Measurements from ENCODE around the gene RCN2. TPM values are rescaled to one million over a fixed set of nuclear protein-coding genes. Genes with fewer than 3 reads are reported as not detected.

RCN2 gene
- total RNA-seq, 1 experiment from 2014 or later = 82.7 TPM

- Histone ChIP-seq H3K79me2 (ENCODE audit: low read length) (peaks cover 19% of the 10 kb centered on the region; the same call in 1 of the 2 replicates), H3K4me2 (ENCODE audit: low read length) (no peak overlapping the region), H2AFZ (ENCODE audit: low read length) (no peak overlapping the region), H3K36me3 (ENCODE audit: low read depth, low read length) (no peaks in the 10 kb centered on the region), H3K27ac (ENCODE audit: low read length) (no peak overlapping the region), H3K27me3 (ENCODE audit: low read length) (no peaks in the 10 kb centered on the region), H3K9me3 (ENCODE audit: low read length) (no peaks in the 10 kb centered on the region), H3K9me2 (replicated peaks; ENCODE audit: low read length) (no peaks in the 10 kb centered on the region), H3K4me3 (ENCODE audit: low read length) (no peak overlapping the region), H4K20me1 (ENCODE audit: low read length) (no peaks in the 10 kb centered on the region), H3K4me1 (ENCODE audit: insufficient read depth, low read length) (peaks cover 24% of the 10 kb centered on the region), H3F3A (ENCODE audit: low read length, unreplicated experiment) (no peaks in the 10 kb centered on the region), H3K9ac (ENCODE audit: low read length) (no peak overlapping the region)
- CTCF ChIA-PET = no interaction called here
- no peak for ATAC-seq
- no peak for DNase-seq
- BruUV-seq (replicated peaks) = no TSS peak
- TF ChIP-seq EZH2 (IDR thresholded peaks at IDR 0.05; ENCODE audit: low read length, unreplicated experiment) = no peak
- no peak for TF ChIP-seq EZH2phosphoT487 (IDR thresholded peaks at IDR 0.05; ENCODE audit: borderline replicate concordance, low read length)
- no peak for TF ChIP-seq CTCF (conservative IDR thresholded peaks at IDR 0.05; ENCODE audit: low read depth, low read length)
- POLR2A ChIA-PET (ENCODE audit: unreplicated experiment) = no interaction called here
- intact Hi-C loops (cut with micrococcal nuclease) = no loop called here
These were observed 29.6 kb upstream of the RCN2 start for GRCh38 chr15:76901965-76902364.

GRCh38 chr15:76903251-76903681 is 28.3 kb upstream of the RCN2 start:
- intact Hi-C loops (cut with micrococcal nuclease) = no loop called here
- Histone ChIP-seq H3K9ac (ENCODE audit: low read length) (no peak overlapping the region), H3K27me3 (ENCODE audit: low read length) (no peaks in the 10 kb centered on the region), H3K27ac (ENCODE audit: low read length) (no peak overlapping the region), H3F3A (ENCODE audit: low read length, unreplicated experiment) (no peaks in the 10 kb centered on the region), H3K36me3 (ENCODE audit: low read depth, low read length) (no peaks in the 10 kb centered on the region), H3K4me1 (ENCODE audit: insufficient read depth, low read length) (peaks cover 18% of the 10 kb centered on the region), H3K4me2 (ENCODE audit: low read length) (peak overlapping the region; percentile 97; the same call in 1 of the 2 replicates), H3K9me3 (ENCODE audit: low read length) (no peaks in the 10 kb centered on the region), H2AFZ (ENCODE audit: low read length) (no peak overlapping the region), H3K4me3 (ENCODE audit: low read length) (no peak overlapping the region), H3K79me2 (ENCODE audit: low read length) (peaks cover 19% of the 10 kb centered on the region; the same call in 1 of the 2 replicates), H3K9me2 (replicated peaks; ENCODE audit: low read length) (no peaks in the 10 kb centered on the region), H4K20me1 (ENCODE audit: low read length) (no peaks in the 10 kb centered on the region)
- DNase-seq = peak; percentile 24
- no TSS peak for BruUV-seq (replicated peaks)
- ATAC-seq = no peak
- POLR2A ChIA-PET (ENCODE audit: unreplicated experiment) = no interaction called here
- peak; percentile 52; the same call in 1 of the 2 replicates for TF ChIP-seq CTCF (conservative IDR thresholded peaks at IDR 0.05; ENCODE audit: low read depth, low read length)
- no peak for TF ChIP-seq EZH2phosphoT487 (IDR thresholded peaks at IDR 0.05; ENCODE audit: borderline replicate concordance, low read length)
- no peak for TF ChIP-seq EZH2 (IDR thresholded peaks at IDR 0.05; ENCODE audit: low read length, unreplicated experiment)
- CTCF ChIA-PET = interaction anchor here (0.5 kb wide), 1 partner anchor 214 kb away, joined by 3 read pairs; no protein-coding TSS in a partner anchor

GRCh38 chr15:76904461-76905012 is 27.0 kb upstream of the RCN2 start:
- no peaks in the 10 kb centered on the region for H3K27me3 ChIP-seq (ENCODE audit: low read length)
- peak overlapping the region; percentile 93 for H3K4me3 ChIP-seq (ENCODE audit: low read length)
- TF ChIP-seq EZH2phosphoT487 (IDR thresholded peaks at IDR 0.05; ENCODE audit: borderline replicate concordance, low read length) (no peak), EZH2 (IDR thresholded peaks at IDR 0.05; ENCODE audit: low read length, unreplicated experiment) (no peak), CTCF (conservative IDR thresholded peaks at IDR 0.05; ENCODE audit: low read depth, low read length) (no peak)
- BruUV-seq (replicated peaks) = no TSS peak
- H3K36me3 ChIP-seq (ENCODE audit: low read depth, low read length) = no peaks in the 10 kb centered on the region
- H3K9me3 ChIP-seq (ENCODE audit: low read length) = no peaks in the 10 kb centered on the region
- no peaks in the 10 kb centered on the region for H3F3A ChIP-seq (ENCODE audit: low read length, unreplicated experiment)
- peak overlapping the region; percentile 81 for H3K9ac ChIP-seq (ENCODE audit: low read length)
- no peaks in the 10 kb centered on the region for H4K20me1 ChIP-seq (ENCODE audit: low read length)
- H3K27ac ChIP-seq (ENCODE audit: low read length) = peak overlapping the region; percentile 9; the same call in 1 of the 2 replicates
- DNase-seq (peak; percentile 38), ATAC-seq (peak; percentile 68)
- POLR2A ChIA-PET (ENCODE audit: unreplicated experiment) = no interaction called here
- H3K4me1 ChIP-seq (ENCODE audit: insufficient read depth, low read length) = peaks cover 12% of the 10 kb centered on the region; the same call in 1 of the 2 replicates
- CTCF ChIA-PET = interaction anchor here (0.5 kb wide), 1 partner anchor 97 kb away, joined by 3 read pairs; no protein-coding TSS in a partner anchor
- H3K4me2 ChIP-seq (ENCODE audit: low read length) = peak overlapping the region; percentile 97
- H3K79me2 ChIP-seq (ENCODE audit: low read length) = peaks cover 19% of the 10 kb centered on the region; the same call in 1 of the 2 replicates
- no peaks in the 10 kb centered on the region for H3K9me2 ChIP-seq (replicated peaks; ENCODE audit: low read length)
- H2AFZ ChIP-seq (ENCODE audit: low read length) = peak overlapping the region; percentile 98
- intact Hi-C loops (cut with micrococcal nuclease) = loop anchor here (2.0 kb wide), 1 partner anchor 26 kb away; the partner anchor contains the start of gene RCN2
